Measurements from ENCODE around the gene B4GALNT4. TPM values are rescaled to one million over a fixed set of nuclear protein-coding genes. Genes with fewer than 3 reads are reported as not detected.

B4GALNT4 gene
- total and polyA plus RNA-seq, 2 of the 13 experiments (the other 11 are each of a cell fraction or from before 2014, with no cell fraction given): 30.5 to 50.1 TPM

- TF ChIP-seq MLXIP (CRISPR knock-in tag; IDR thresholded peaks at IDR 0.05; ENCODE audit: borderline replicate concordance) (no peak), SP2 (CRISPR knock-in tag; IDR thresholded peaks at IDR 0.05) (no peak), NR2F2 (IDR thresholded peaks at IDR 0.05; ENCODE audit: borderline replicate concordance, low read depth) (0 out of 2 replicates have a peak, but pooled peaks have one; percentile 47), MAFG (CRISPR knock-in tag; IDR thresholded peaks at IDR 0.05) (no peak), POGK (CRISPR knock-in tag; conservative IDR thresholded peaks at IDR 0.05) (peak; percentile 48), PPARG (CRISPR knock-in tag; conservative IDR thresholded peaks at IDR 0.05) (no peak), WIZ (CRISPR knock-in tag; IDR thresholded peaks at IDR 0.05) (peak; percentile 29; the same call in 1 of the 2 replicates), ZNF670 (CRISPR knock-in tag; IDR thresholded peaks at IDR 0.05; ENCODE audit: borderline replicate concordance) (peak; percentile 84), ZNF33A (CRISPR knock-in tag; IDR thresholded peaks at IDR 0.05; ENCODE audit: borderline replicate concordance) (no peak), MAF1 (CRISPR knock-in tag; IDR thresholded peaks at IDR 0.05; ENCODE audit: borderline replicate concordance) (no peak), ZNF207 (IDR thresholded peaks at IDR 0.05; ENCODE audit: borderline replicate concordance) (no peak), ZNF138 (CRISPR knock-in tag; IDR thresholded peaks at IDR 0.05; ENCODE audit: low read depth) (no peak), NFKBIZ (CRISPR knock-in tag; IDR thresholded peaks at IDR 0.05) (peak; percentile 46; the same call in 1 of the 2 replicates), ELF4 (CRISPR knock-in tag; IDR thresholded peaks at IDR 0.05; ENCODE audit: borderline replicate concordance) (no peak), KIAA2018 (CRISPR knock-in tag; IDR thresholded peaks at IDR 0.05; ENCODE audit: borderline replicate concordance) (no peak)
These were observed 13.5 kb upstream of the B4GALNT4 start (continued) for GRCh38 chr11:355581-356458.
